GM21515 (cell line): ENCODE measurements around the gene UPP2.

Experiments used
- ATAC-seq: cut with Tn5 transposase; IDR thresholded peaks from one replicate; pipeline ENCODE4 v1.9.1; 2021; ENCODE audit not compliant: unreplicated experiment

Gene UPP2

GRCh38 chr2:158140201-158140600, 38.5 kb downstream of the UPP2 start:
- ATAC-seq: no peak

- no peak for ATAC-seq
Observed at GRCh38 chr2:158142165-158142564, 40.5 kb downstream of the UPP2 start.

- no peak for ATAC-seq
Observed at GRCh38 chr2:158142568-158143332, 41.1 kb downstream of the UPP2 start.

- ATAC-seq: no peak
Observed at GRCh38 chr2:158143703-158144360, 42.2 kb downstream of the UPP2 start.

- ATAC-seq: no peak
Observed at GRCh38 chr2:158144914-158145625, 43.4 kb downstream of the UPP2 start.

- ATAC-seq: no peak
Observed at GRCh38 chr2:158153270-158154015, 51.8 kb downstream of the UPP2 start.

- ATAC-seq: no peak
Observed at GRCh38 chr2:158154596-158154995, 52.9 kb downstream of the UPP2 start.

- ATAC-seq: no peak
Observed at GRCh38 chr2:158172719-158173118, 71.0 kb downstream of the UPP2 start.

GRCh38 chr2:158174495-158174894, 72.8 kb downstream of the UPP2 start:
- no peak for ATAC-seq

- ATAC-seq: no peak
Observed at GRCh38 chr2:158174956-158175355, 73.3 kb downstream of the UPP2 start.

GRCh38 chr2:158178646-158179045, 77.0 kb downstream of the UPP2 start:
- no peak for ATAC-seq

GRCh38 chr2:158179660-158180059, 78.0 kb downstream of the UPP2 start:
- no peak for ATAC-seq

GRCh38 chr2:158181171-158181570, 79.5 kb downstream of the UPP2 start:
- ATAC-seq: no peak

GRCh38 chr2:158182676-158183295, 81.1 kb downstream of the UPP2 start:
- ATAC-seq: no peak

GRCh38 chr2:158184001-158184400, 82.3 kb downstream of the UPP2 start:
- ATAC-seq: no peak

GRCh38 chr2:158184556-158185343, 83.1 kb downstream of the UPP2 start:
- no peak for ATAC-seq
